Breast epithelium (tissue), 3 donors: Measurements from ENCODE around the gene FHOD3.

Source experiments
- CTCF ChIP-seq, 3 donors: fragments of 450-650 bp; IDR thresholded peaks; one replicate each; pipeline ENCODE4 v1.5.1; 2016 to 2017; ENCODE audit warnings: antibody characterized with exemption in 3 of 3, mild to moderate bottlenecking in 3 of 3, moderate library complexity in 3 of 3
- POLR2AphosphoS5 ChIP-seq, 3 donors: sonication (generic); formaldehyde crosslinking; IDR thresholded peaks; one replicate each; pipeline ENCODE4 v1.6.1; 2017; ENCODE audit warnings: antibody characterized with exemption in 3 of 3

GRCh38 chr18:36620788-36621187 lies 323.3 kb downstream of the FHOD3 start:
- TF ChIP-seq CTCF (IDR thresholded peaks at IDR 0.05), result no peak
- TF ChIP-seq POLR2AphosphoS5 (IDR thresholded peaks at IDR 0.05), result no peak
